GM19452 (cell line): ENCODE data around the gene GGTLC1.

ENCODE experiments used
- ATAC-seq: cut with Tn5 transposase; IDR thresholded peaks from one replicate; pipeline ENCODE4 v1.9.1; 2021; ENCODE audit not compliant: unreplicated experiment

The GGTLC1 gene

GRCh38 chr20:23966927-23967615 lies 21.5 kb downstream of the GGTLC1 start:
- ATAC-seq = no peak

- ATAC-seq = no peak
Observed at GRCh38 chr20:23966298-23966697, 22.3 kb downstream of the GGTLC1 start.

- ATAC-seq = no peak
Observed at GRCh38 chr20:23963941-23964340, 24.6 kb downstream of the GGTLC1 start.

GRCh38 chr20:23962272-23962671 lies 26.3 kb downstream of the GGTLC1 start:
- no peak for ATAC-seq

GRCh38 chr20:23959054-23959453 lies 29.5 kb downstream of the GGTLC1 start:
- ATAC-seq = no peak

- no peak for ATAC-seq
Observed at GRCh38 chr20:23955896-23956295, 32.7 kb downstream of the GGTLC1 start.

GRCh38 chr20:23954008-23954745 lies 34.4 kb downstream of the GGTLC1 start:
- ATAC-seq = no peak

GRCh38 chr20:23946206-23946605 lies 42.4 kb downstream of the GGTLC1 start:
- ATAC-seq = no peak

- no peak for ATAC-seq
Observed at GRCh38 chr20:23943304-23943703, 45.3 kb downstream of the GGTLC1 start.

GRCh38 chr20:23939641-23940040 lies 48.9 kb downstream of the GGTLC1 start:
- no peak for ATAC-seq

- no peak for ATAC-seq
Observed at GRCh38 chr20:23939063-23939462, 49.5 kb downstream of the GGTLC1 start.

GRCh38 chr20:23938118-23938438 lies 50.5 kb downstream of the GGTLC1 start:
- ATAC-seq = no peak

GRCh38 chr20:23937303-23938117 lies 51.1 kb downstream of the GGTLC1 start:
- peak; percentile 76 for ATAC-seq
